Glomerular visceral epithelial cell (primary cell): Measurements from ENCODE around the gene NOS1AP.
"Not testable (repeated sequence)": the region's sequence is repeated elsewhere in the genome, so short reads cannot be mapped to it uniquely, and the experiment has no call there.

Experiments used
- DNase-seq: peaks from one replicate; pipeline ENCODE4 v3.0.0-alpha.2; 2016; ENCODE audit errors: extremely low spot score

NOS1AP gene

DNA sequence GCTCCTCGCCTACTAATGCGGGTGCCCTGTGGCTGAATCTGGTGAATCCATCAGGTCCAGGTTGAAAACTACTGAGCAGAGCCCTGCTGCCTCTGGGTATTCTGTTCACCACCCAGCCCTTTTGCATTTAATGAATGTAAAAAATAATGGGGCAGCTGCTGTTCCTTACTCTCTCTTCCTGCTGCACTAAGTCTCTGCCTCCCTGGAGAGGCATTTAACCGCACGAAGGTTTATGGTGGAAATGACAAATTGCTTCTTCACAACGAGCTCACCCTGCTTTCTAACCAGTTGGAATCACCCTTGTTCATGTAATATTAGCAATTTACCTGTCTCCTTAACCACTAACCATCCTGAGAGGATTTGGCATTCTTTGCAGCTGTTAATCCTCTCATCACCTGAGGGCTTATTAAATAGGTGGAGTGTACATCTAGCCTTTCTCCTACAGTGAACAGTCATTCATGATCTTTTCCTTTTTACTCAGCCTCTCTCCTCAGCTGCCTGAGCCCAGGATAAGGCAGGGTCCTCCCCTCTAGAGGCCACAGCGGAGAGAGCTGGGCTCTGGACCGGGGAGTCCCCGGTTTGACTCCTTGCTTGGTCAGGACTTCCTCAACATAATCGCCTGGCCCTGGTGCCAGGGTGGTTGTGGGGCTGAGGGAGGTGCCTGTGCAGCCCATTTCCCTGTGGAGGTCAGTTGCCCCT, 97.6 kb downstream of the NOS1AP start:
- no peak for DNase-seq

DNA sequence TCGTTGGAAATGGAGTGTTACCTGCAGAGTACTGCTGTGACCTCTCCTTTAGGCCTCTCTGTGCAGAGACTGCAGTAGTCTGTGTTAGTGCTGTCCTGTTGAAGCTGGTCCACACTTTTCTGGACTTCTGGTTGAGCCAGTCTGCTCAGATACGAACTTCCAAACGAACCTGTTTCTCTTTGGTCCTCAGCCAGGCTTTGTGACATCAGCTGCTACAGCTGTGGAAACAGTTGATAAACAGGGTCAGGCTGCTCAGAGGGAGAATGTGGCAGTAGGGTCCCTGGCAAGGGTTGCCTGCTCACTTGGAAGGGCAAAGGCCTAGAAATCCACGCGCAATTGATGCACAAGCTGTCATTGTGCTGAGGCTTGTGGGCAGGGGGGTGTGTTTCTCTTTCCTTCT, 98.8 kb downstream of the NOS1AP start:
- DNase-seq: no peak

DNA sequence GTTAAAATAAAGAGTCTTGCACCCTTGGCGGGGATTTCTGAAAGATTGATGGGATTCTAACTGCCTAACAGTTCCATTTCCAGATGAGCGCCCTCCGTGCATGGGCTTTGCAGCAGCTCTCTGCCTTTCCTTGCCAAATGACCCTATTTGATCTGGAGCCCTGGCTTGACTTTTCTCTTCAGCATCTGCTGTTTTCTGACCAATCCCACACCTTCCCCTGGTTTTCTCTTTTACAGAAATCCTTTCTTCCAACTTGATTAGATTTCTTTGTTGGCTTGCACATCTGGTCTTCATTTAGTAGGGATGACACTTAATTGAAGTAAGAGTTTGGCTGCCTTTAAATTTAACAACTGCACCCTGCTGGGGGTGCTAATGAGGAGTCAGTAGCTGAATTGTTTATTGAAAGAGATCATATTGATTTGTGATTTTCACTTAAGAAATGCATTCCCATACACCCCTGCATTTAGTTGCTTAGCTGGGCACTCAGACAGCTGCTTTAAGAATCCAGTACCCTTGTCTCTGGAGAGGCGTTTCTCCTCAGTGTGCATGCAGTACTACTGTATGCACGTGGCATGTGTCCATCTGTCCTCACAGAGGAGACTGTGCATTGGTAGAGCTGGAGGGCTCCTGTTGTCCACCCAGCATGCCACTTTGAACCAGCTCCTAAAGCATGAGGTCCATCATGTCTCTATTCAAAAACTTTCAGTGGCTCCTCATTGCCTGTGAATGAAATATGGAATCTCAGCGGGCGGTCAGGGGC, 99.7 kb downstream of the NOS1AP start:
- DNase-seq: no peak

DNA sequence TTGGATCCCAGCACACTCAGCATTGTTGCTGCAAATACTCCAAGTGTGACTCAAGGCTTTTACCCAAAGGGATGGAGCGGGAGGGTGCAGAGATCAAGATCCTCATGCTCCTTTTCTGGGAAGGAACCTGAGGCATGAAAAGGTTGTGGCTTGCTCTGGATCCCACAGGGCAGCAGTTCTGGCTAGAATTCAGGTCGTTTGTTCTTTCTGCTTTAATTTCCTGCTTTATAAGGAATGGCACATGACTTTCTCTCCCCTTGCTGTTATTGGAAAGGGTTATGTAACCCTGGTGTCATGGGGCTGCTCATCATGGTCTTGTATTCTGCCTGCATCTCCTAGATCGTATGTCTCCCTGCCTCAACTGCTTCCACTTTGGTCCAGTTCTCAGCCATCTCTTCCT, 101.6 kb downstream of the NOS1AP start:
- no peak for DNase-seq

DNA sequence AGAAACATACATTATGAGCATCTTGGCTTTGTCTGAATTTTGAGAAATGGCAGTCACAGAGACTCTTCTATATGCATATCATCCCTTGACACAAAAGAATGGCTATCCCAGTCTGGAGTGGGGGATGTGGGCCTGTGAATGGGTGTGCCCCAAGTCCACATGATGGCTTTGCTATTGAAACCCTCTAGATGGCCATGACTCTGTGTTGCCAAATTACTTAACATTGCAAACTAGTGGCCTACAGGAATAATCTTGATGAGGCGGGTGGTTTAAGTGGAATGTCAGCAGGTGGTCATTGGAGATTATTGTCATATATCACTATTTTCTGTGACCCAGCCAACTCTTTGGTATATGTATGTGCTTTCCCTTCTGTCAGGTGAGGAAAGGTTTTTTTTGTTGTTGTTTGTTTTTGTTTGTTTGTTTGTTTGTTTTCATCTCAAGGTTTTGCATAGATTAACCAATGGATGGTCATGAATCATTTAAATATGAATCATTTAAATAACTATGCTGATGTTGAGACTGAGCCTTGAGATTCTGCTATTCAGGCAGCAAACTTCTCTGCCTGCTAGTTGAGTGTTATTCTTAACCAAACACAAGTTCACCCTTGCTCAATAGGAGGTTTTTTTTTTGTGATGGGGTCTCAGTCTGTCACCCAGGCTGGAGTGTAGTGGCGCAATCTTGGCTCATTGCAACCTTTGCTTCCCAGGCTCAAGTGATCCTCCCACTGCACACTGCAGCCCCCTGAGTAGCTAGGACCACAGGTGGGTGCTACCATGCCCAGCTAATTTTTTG, 103.0 kb downstream of the NOS1AP start:
- no peak for DNase-seq

- not testable (repeated sequence) for DNase-seq
Measured at GRCh38 chr1:162173607-162174006, 104.1 kb downstream of the NOS1AP start.

GRCh38 chr1:162174027-162174426, 104.5 kb downstream of the NOS1AP start:
- DNase-seq: not testable (repeated sequence)

DNA sequence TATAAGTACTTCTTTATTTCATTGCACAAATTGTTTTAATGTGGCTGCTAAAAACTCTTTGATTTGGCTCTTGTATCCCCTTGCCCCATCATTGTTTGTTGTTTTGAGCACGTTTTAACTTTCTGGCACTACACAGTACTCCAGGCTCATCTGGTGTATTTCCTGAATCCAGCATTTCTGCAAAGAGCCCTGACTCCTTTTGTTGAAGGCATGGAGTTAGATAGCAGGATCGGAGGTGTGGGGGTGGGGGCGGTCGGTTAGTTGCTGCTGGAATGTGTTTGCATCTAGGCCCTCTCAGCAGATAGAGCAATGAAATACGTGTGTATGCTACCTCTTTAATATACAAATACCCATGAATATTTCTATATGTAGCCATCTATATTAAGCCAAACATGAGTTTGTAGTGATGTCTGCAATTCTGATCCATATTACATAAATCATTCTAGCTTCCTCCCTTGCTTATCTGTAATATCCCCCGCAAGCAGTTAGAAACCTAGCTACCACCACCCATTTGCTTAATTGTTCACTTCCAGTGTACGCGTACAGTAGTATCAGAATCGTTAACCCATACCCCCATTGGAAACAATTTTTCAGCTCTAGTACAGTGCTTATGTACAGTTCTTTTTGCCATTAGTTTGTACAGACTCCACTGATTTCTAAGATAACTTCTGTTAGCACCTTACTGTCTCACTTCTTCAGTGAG, 106.0 kb downstream of the NOS1AP start:
- no peak for DNase-seq

DNA sequence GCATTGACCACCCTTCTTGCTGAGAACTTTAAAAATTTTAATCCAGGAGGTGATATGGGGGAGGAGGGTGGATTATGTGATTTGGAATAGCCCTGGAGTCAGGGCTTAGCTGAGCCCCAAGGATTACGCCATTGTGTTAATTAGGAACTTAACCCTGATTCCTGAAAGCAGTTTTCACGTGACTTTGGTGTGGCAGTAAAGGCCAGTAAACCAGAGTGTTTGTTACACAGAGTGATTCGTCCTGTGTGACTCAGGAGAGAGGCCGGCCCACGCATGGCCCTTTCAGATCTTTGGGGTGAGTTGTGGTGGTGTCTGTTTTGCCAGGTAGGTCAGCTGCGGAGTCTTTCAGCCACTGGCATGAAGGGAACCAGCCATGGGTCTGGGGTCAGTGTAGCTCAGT, 107.6 kb downstream of the NOS1AP start:
- no peak for DNase-seq

- no peak for DNase-seq
Measured at GRCh38 chr1:162178432-162178831, 108.9 kb downstream of the NOS1AP start.

- no peak for DNase-seq
Measured at GRCh38 chr1:162179121-162179520, 109.6 kb downstream of the NOS1AP start.

DNA sequence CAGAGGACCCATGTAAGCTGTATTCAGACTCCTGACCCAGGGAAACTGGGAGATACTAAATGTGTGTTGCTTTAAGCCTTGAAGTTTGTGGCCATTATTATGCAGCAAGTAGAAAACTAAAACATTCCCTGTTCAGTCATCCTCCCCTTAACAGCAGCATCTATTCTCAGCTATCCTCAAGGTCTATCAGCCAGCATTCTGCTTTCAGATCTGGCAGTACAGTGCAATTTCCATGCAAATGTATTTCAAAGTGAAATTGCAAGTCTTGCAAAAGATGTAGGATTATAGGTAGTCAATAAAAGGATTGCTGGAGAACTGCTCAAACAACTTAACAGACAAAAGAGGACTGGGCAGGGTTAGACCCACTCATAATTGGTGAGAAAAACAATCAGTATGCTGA, 111.3 kb downstream of the NOS1AP start:
- DNase-seq: no peak

GRCh38 chr1:162182090-162182489, 112.6 kb downstream of the NOS1AP start:
- DNase-seq: no peak

DNA sequence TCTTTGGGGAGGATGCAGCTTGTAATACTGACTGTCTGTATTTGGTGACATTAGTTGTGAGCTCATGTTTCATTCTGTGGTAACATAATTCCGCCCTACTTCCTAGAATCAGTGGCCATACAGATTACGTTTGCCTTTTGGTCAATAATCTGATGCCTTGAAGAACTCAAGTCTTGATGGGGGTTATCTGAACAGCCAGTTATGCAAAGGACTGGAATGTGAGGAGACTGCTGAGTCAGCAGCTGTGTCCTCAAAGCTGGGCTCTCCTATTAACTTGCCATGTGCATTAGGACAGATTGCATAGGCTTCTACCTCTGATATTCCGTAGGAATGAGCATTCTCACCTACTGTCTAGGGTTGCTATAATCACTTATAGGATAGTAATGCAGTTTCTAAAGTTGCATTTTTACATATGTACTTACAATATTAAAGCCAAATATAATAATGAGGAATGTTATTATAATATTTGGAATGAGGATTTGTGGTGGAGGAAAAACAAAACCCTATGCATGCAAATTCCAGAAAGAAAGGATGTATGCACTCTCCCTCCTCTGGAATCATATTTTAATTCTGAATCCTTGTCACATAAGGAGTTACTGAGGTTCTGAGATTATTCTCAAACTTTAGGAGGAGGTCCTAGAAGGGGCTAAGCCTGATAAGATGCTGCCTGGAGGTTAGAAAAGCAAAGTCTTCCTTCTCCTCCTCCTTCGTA, 116.0 kb downstream of the NOS1AP start:
- DNase-seq: no peak

DNA sequence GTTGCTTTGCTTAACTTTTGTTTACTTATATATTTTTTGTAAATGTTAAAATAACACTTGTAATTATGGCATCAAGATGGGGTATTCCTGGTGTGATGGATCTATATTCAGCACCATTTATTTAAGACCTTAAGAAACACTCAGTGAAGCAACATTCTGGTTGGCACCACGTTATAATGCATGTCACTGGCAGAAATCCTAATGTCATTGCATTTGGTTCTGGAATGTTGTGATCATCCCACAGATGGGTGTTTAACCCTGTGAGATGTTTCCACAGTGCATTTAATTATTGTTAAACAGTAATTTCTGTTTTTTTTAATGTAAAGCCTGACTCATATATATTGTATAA, 116.5 kb downstream of the NOS1AP start:
- DNase-seq: no peak

- no peak for DNase-seq
Measured at GRCh38 chr1:162186406-162186805, 116.9 kb downstream of the NOS1AP start.

GRCh38 chr1:162187687-162188276, 118.3 kb downstream of the NOS1AP start:
- no peak for DNase-seq

DNA sequence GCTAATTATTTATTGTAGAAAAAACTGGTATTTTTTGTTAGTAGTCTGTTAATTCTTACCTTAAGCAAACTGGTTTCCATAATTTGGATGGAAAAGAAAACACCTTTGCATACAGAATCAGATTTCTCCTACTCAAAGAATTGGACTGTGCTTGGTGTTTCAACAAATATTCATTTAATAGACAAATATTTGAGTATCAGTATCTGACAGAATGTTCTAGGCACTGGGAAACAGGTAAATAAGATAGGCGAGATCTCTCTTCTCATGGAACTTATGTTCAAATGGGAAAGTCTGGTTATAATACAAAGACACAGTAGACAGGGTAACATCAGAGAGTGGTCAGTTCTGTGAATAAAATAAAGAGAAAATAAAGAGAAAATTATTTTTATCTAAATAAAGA, 119.9 kb downstream of the NOS1AP start:
- DNase-seq: no peak

GRCh38 chr1:162191396-162192305, 122.2 kb downstream of the NOS1AP start:
- no peak for DNase-seq

DNA sequence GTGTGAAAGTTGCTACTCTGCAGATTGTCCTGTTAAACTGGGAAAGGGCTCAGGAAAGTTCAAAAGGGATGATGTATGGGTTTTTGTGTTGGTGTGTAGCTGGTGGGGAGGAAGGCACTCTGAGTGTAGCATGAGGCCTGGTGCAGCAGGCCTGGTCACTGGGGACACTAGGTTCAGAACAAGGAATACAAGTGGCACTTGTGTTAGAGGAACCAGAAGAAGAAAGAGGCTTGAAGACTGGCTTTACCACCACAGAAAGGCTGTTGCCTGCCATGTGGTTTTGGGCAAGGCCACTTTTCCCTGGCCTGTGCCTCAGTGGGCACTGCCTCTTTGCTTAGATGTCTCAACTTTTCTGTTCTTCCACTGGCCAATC, 122.8 kb downstream of the NOS1AP start:
- no peak for DNase-seq
